ENCODE results near the gene UBQLNL. TPM values are rescaled to one million over a fixed set of nuclear protein-coding genes. Genes with fewer than 3 reads are reported as not detected.

The UBQLNL gene
- total RNA-seq, 4 donors from 2014 or later, result 0.80 TPM; not detected in 3

DNA sequence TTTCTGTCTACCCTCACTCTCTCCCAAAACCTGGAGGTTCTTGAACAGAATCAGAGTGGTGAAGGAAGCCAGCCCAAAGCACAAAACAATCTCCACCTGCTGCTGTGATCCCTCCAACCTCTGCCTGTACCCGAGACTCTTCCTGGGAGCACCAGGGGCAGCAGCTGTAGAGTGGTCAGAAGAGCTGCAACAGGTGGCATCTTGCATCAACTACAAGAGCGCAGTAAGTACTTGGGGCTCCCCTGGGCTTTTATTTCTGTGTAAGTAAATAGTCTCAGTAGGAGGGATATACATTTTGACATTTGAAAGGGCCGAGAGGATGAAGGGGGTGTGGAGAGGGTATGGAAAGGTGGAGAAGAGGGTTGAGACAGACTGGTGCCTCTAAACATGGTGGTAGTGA, 8.3 kb upstream of the UBQLNL start:
- Histone ChIP-seq H3K9me3 (no peaks in the 10 kb centered on the region), H3K27me3 (no peaks in the 10 kb centered on the region), H3K27ac (no peak overlapping the region), H3K4me1 (no peaks in the 10 kb centered on the region), H3K4me3 (no peak overlapping the region), H3K36me3 (no peaks in the 10 kb centered on the region)
- TF ChIP-seq POLR2A (IDR thresholded peaks at IDR 0.05), result no peak
- TF ChIP-seq, protein P1, sequence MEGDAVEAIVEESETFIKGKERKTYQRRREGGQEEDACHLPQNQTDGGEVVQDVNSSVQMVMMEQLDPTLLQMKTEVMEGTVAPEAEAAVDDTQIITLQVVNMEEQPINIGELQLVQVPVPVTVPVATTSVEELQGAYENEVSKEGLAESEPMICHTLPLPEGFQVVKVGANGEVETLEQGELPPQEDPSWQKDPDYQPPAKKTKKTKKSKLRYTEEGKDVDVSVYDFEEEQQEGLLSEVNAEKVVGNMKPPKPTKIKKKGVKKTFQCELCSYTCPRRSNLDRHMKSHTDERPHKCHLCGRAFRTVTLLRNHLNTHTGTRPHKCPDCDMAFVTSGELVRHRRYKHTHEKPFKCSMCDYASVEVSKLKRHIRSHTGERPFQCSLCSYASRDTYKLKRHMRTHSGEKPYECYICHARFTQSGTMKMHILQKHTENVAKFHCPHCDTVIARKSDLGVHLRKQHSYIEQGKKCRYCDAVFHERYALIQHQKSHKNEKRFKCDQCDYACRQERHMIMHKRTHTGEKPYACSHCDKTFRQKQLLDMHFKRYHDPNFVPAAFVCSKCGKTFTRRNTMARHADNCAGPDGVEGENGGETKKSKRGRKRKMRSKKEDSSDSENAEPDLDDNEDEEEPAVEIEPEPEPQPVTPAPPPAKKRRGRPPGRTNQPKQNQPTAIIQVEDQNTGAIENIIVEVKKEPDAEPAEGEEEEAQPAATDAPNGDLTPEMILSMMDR (IDR thresholded peaks at IDR 0.05), result no peak
- DNase-seq, result no peak

DNA sequence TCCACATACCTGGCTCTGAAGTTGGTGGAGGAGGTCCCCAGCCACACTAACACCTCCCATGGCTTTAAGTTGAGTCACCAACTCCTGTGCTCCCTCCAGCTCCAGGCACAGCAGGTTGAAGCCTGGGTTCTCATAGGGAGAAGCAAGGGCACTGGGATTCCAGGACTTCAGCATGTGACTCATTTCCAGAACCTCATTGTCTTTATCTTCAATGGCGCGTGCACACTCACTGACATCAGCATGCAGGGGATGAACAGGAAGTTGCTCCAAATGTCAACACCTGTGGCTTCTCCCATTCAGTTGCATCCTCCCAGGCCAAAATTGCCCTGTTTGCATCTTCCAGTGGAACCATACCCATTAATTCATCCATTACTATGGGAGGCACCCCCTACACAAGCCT, 5.8 kb upstream of the UBQLNL start:
- no peaks in the 10 kb centered on the region for H3K36me3 ChIP-seq
- H3K4me1 ChIP-seq, result no peaks in the 10 kb centered on the region
- H3K9me3 ChIP-seq, result no peaks in the 10 kb centered on the region
- no peaks in the 10 kb centered on the region for H3K27me3 ChIP-seq
- H3K27ac ChIP-seq, result no peak overlapping the region
- no peak for TF ChIP-seq POLR2A (IDR thresholded peaks at IDR 0.05)
- TF ChIP-seq, protein P1 (IDR thresholded peaks at IDR 0.05), result no peak
- H3K4me3 ChIP-seq, result no peak overlapping the region
- no peak for DNase-seq

DNA sequence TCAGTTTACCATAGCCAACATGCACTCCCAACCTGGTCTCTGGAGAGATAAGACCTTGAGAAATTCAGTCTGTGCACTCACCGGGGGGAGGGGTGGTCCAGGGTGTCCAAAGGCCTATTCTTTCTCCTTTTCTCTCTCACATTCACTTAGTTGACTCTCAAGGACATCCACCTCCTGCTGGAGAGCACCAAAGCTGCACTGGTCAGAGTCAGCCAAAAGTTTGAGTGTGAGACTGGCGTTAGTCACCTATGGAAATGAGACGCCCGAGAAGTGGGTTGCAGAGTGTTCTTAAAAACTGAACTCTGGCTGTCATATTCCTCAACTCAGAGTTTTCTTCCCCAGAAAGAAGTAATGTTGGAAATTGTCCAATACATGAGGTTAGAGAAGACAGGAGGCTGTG, 5.0 kb upstream of the UBQLNL start:
- Histone ChIP-seq H3K9me3 (no peaks in the 10 kb centered on the region), H3K27me3 (no peaks in the 10 kb centered on the region), H3K36me3 (no peaks in the 10 kb centered on the region), H3K4me3 (no peak overlapping the region), H3K4me1 (no peaks in the 10 kb centered on the region), H3K27ac (no peak overlapping the region)
- DNase-seq, result no peak
- no peak for TF ChIP-seq POLR2A (IDR thresholded peaks at IDR 0.05)
- TF ChIP-seq, protein P1 (IDR thresholded peaks at IDR 0.05), result no peak

DNA sequence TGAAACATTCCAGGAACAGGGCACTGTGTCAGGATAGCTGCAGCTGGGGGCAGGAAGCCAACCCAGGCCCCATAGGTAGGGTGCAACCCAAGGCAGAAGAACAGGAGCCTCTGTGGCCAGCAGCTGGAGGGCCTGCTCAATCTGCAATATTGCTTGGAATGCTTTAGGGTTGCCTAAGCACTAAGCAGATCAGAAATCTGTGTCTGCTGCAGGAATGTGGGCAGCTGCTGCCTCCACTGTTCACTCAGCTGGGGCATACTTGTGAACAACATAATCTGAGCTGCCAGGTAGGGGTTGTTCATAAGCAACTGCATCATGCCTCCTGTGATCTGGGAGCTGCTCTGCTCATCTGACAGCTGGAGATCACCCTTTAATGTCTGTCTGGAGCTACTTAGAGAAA, 1.7 kb downstream of the UBQLNL start:
- H3K9me3 ChIP-seq, result no peaks in the 10 kb centered on the region
- no peaks in the 10 kb centered on the region for H3K4me1 ChIP-seq
- H3K4me3 ChIP-seq, result no peak overlapping the region
- TF ChIP-seq POLR2A (IDR thresholded peaks at IDR 0.05), result no peak
- TF ChIP-seq, protein P1 (IDR thresholded peaks at IDR 0.05), result no peak
- H3K36me3 ChIP-seq, result no peaks in the 10 kb centered on the region
- no peak overlapping the region for H3K27ac ChIP-seq
- H3K27me3 ChIP-seq, result no peaks in the 10 kb centered on the region
- DNase-seq, result no peak

DNA sequence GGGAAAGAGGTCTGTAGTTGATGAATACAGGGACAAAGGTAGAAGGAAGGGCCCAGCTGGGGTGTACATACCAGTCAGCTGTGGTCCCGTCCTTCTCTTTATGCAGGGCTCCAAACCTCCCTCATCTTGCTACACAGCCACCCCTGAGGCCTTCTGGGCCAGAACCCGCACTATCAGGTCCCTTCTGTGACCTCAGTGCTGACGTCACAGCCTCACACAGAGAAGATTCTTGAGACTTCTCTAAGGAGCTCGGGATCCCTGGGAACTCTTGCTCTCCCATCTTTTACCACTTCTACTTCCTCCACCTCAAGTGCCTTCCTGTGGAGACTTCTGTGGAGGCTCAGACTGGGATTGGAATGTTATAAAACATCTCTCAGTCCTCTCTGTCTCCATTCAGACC, 6.7 kb downstream of the UBQLNL start, which contains the start of gene UBQLN3:
Gene UBQLN3, minus strand, starts transcription at position 155 of the 400 bp plus-strand sequence. CDS start 399 bp downstream, outside the sequence.
- no peaks in the 10 kb centered on the region for H3K27me3 ChIP-seq

More for the DNA sequence above, 6.7 kb downstream of the UBQLNL start, which contains the start of gene UBQLN3:
- DNase-seq, result no peak
- no peaks in the 10 kb centered on the region for H3K36me3 ChIP-seq
- H3K4me3 ChIP-seq, result no peak within 1 kb of the TSS
- no peak within 1 kb of the TSS for H3K27ac ChIP-seq
- no peak for TF ChIP-seq POLR2A (IDR thresholded peaks at IDR 0.05)
- TF ChIP-seq, protein P1 (IDR thresholded peaks at IDR 0.05), result no peak
- no peaks in the 10 kb centered on the region for H3K4me1 ChIP-seq
- no peaks in the 10 kb centered on the region for H3K9me3 ChIP-seq

All from Peyer's patch (tissue), 4 donors.